K562 (cell line): ENCODE data around the gene ITPRID2. TPM values are rescaled to one million over a fixed set of nuclear protein-coding genes. Genes with fewer than 3 reads are reported as not detected.

Source experiments
- BRCA1 ChIP-seq, 2 experiments: fragments of 450-650 bp in 1 of 2; sonication (generic) in 1 of 2; formaldehyde crosslinking in 1 of 2; IDR thresholded peaks; 2 replicates each; pipeline versions ENCODE4 v1.5.0 to v1.6.1; 2017 to 2020; ENCODE audit warnings: mild to moderate bottlenecking in 1 of 2, missing genetic modification reagents in 1 of 2
- C11orf30 ChIP-seq: fragments of 450-650 bp; IDR thresholded peaks from 2 replicates; pipeline ENCODE4 v1.6.1; 2016; ENCODE audit warnings: low read depth, mild to moderate bottlenecking
- CBX1 ChIP-seq: sonication (generic); IDR thresholded peaks from 2 replicates; pipeline ENCODE4 v1.6.1; 2016; ENCODE audit warnings: antibody characterized with exemption, low read depth, mild to moderate bottlenecking
- CCAR2 ChIP-seq: fragments of 200-400 bp; formaldehyde crosslinking; IDR thresholded peaks from 2 replicates; pipeline ENCODE4 v1.6.1; 2017; ENCODE audit warnings: mild to moderate bottlenecking, low read depth, low read length
- CREB3 ChIP-seq: fragments of 450-650 bp; conservative IDR thresholded peaks from 2 replicates; pipeline ENCODE4 v1.6.1; 2016; ENCODE audit warnings: missing genetic modification characterization, low read depth, mild to moderate bottlenecking, missing compliant biosample characterization, moderate library complexity
- GABPA ChIP-seq: fragments of 200-800 bp; sonication (Bioruptor generic); conservative IDR thresholded peaks from 2 replicates; pipeline ENCODE4 v1.6.1; 2016; ENCODE audit warnings: low read depth, missing genetic modification characterization, missing compliant biosample characterization
- HCFC1 ChIP-seq: IDR thresholded peaks from 2 replicates; pipeline ENCODE4 v1.6.1; 2012; ENCODE audit warnings: low read depth, low read length, improper control_type of control experiment
- ILK ChIP-seq: fragments of 450-650 bp; IDR thresholded peaks from 2 replicates; pipeline ENCODE4 v1.6.1; 2016; ENCODE audit warnings: missing genetic modification characterization, low read depth, mild to moderate bottlenecking, missing compliant biosample characterization, moderate library complexity, borderline replicate concordance
- SRSF9 ChIP-seq: fragments of 200-400 bp; formaldehyde crosslinking; IDR thresholded peaks from 2 replicates; pipeline ENCODE4 v1.6.1; 2017; ENCODE audit warnings: low read depth, low read length, borderline replicate concordance
- USF2 ChIP-seq: sonication (generic); formaldehyde crosslinking; IDR thresholded peaks from 2 replicates; pipeline ENCODE4 v1.5.0; 2020; ENCODE audit warnings: missing genetic modification reagents
- YY1 ChIP-seq, 3 experiments: IDR thresholded peaks; 2 replicates each; pipeline ENCODE4 v1.6.1; 2011; ENCODE audit warnings: low read length in 2 of 3, mild to moderate bottlenecking in 2 of 3, moderate library complexity in 2 of 3, borderline replicate concordance in 1 of 3, control low read depth in 1 of 3, low read depth in 1 of 3; ENCODE audit not compliant: insufficient read depth in 3 of 3, insufficient replicate concordance in 2 of 3, control insufficient read depth in 1 of 3, insufficient read length in 1 of 3; ENCODE audit errors: extremely low read depth in 1 of 3
- ZBTB40 ChIP-seq, 2 experiments: fragments of 450-650 bp in 1 of 2; sonication (generic) in 1 of 2; formaldehyde crosslinking in 1 of 2; IDR thresholded peaks; 2 replicates each; pipeline versions ENCODE4 v1.7.1 to v1.9.0; 2016 to 2022; ENCODE audit warnings: inconsistent platforms in 1 of 2, mild to moderate bottlenecking in 1 of 2, missing genetic modification reagents in 1 of 2
- ZNF174 ChIP-seq: fragments of 250-450 bp; sonication (Bioruptor Pico); IDR thresholded peaks from 2 replicates; pipeline ENCODE4 v1.4.0; 2020; ENCODE audit warnings: mild to moderate bottlenecking
- ZNF780A ChIP-seq: fragments of 250-450 bp; sonication (Bioruptor Pico); IDR thresholded peaks from 2 replicates; pipeline ENCODE4 v1.5.0; 2021; ENCODE audit warnings: mild to moderate bottlenecking
- polyA plus RNA-seq, 8 experiments: library from polyadenylated mRNA; depleted of rRNA in 4 of 8; stranded (reverse) in 5 of 8; unstranded in 3 of 8; fragments of >200 nt; fragmentation: Nextera tagmentation in 2 of 8; fragmentation: Illumina TruSeq in 1 of 8; extraction: Ambion mirVana in 2 of 8; extraction: Trizol in 1 of 8; gene quantifications; 2 replicates each; pipeline versions ENCODE4 v1.2.1 to v1.2.3, GENCODE V29; 2011 to 2014; ENCODE audit warnings: inconsistent platforms in 1 of 8, missing spikeins in 1 of 8
- total RNA-seq, 7 experiments: library from RNA; depleted of rRNA in 6 of 7; stranded (reverse); fragments of >200 nt in 6 of 7; fragmentation: Illumina TruSeq in 2 of 7; extraction: Trizol in 2 of 7; gene quantifications; 2 replicates each; pipeline versions ENCODE4 v1.2.1 to v1.2.3, GENCODE V29; 2011 to 2021; ENCODE audit warnings: low replicate concordance in 1 of 7

The ITPRID2 gene
- total and polyA plus RNA-seq, 9 of the 15 experiments (the other 6 are each of a cell fraction or from before 2014, with no cell fraction given), result 18.5 to 77.8 (median 52.0) TPM

- TF ChIP-seq BRCA1 (IDR thresholded peaks at IDR 0.05) (no peak), BRCA1 (CRISPR knock-in tag; IDR thresholded peaks at IDR 0.05) (no peak), CCAR2 (no peak), C11orf30 (no peak), GABPA (tag) (peak; percentile 72), SRSF9 (no peak), HCFC1 (no peak; the same call in 1 of the 2 replicates), CREB3 (no peak), YY1 (IDR thresholded peaks at IDR 0.05; ENCODE audit: borderline replicate concordance in 1 of 3, control insufficient read depth in 1 of 3, extremely low read depth in 1 of 3, insufficient read depth in 3 of 3, insufficient read length in 1 of 3, insufficient replicate concordance in 2 of 3, low read depth in 1 of 3, low read length in 2 of 3) (no peak), USF2 (CRISPR knock-in tag) (no peak), ZNF174 (CRISPR knock-in tag) (no peak), ILK (tag) (no peak), ZBTB40 (IDR thresholded peaks at IDR 0.05) (peak; percentile 69; the same call in 1 of the 2 replicates), ZBTB40 (CRISPR knock-in tag; IDR thresholded peaks at IDR 0.05) (no peak), CBX1 (peak; percentile 70), ZNF780A (no peak)
These were observed 652 bp downstream of the ITPRID2 start (continued) for GRCh38 chr2:181891966-181892798.
